Activated naive CD4-positive, alpha-beta T cell treated with anti-CD3 and anti-CD28 coated beads, Interleukin-2, amount 50 U/mL, for 72 hours (primary cell): ENCODE data around the gene NOX4. TPM values are rescaled to one million over a fixed set of nuclear protein-coding genes. Genes with fewer than 3 reads are reported as not detected.
"Not testable (repeated sequence)": the region's sequence is repeated elsewhere in the genome, so short reads cannot be mapped to it uniquely, and the experiment has no call there.

ENCODE experiments used
- ATAC-seq, 2 donors: fragments of 150-1000 bp; cut with Tn5 transposase; 2 replicates each; pipeline ENCODE4 v1.10.0; 2021; ENCODE audit warnings: mild to moderate bottlenecking in 2 of 2, moderate library complexity in 2 of 2
- DNase-seq, 2 donors: peaks; one replicate each; pipeline ENCODE4 v3.0.0; 2021 to 2022; ENCODE audit warnings: low spot score in 2 of 2
- H3K27ac Mint-ChIP-seq, 2 donors: one replicate each; pipeline ENCODE4 v1.8.0; 2022; ENCODE audit warnings: mild to moderate bottlenecking in 2 of 2, mixed read lengths in 2 of 2
- H3K36me3 Mint-ChIP-seq, 2 donors: one replicate each; pipeline ENCODE4 v1.8.0; 2022; ENCODE audit warnings: mixed read lengths in 2 of 2
- H3K9me3 Mint-ChIP-seq, 2 donors: one replicate each; pipeline ENCODE4 v1.8.0; 2022; ENCODE audit warnings: mixed read lengths in 2 of 2
- total RNA-seq, 2 donors: library from RNA; stranded (reverse); gene quantifications; one replicate each; pipeline ENCODE4 v1.2.3, GENCODE V29; 2022

The NOX4 gene
- total RNA-seq, 2 donors from 2014 or later = not detected

DNA sequence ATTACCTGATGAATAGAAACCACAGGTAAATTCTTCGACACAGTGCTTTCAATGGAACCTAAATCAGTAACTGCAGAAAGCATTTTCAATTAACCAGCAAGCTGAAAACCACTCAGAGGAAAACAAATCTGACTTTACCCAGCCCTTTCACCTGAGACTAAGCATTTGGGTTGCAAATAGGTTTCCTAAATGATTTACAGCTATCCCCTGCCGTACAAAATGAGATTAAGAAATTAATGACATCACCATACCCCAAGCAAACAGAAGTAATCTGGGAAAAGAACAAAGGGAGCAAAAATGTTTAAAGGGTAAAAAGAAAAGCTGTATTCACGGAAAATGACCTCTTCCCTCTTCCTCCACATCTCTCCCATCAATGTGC is 584 bp downstream of the NOX4 start:
- Mint-ChIP-seq H3K36me3 (no peaks in the 10 kb centered on the region), H3K9me3 (no peaks in the 10 kb centered on the region)
- no peak for ATAC-seq

DNA sequence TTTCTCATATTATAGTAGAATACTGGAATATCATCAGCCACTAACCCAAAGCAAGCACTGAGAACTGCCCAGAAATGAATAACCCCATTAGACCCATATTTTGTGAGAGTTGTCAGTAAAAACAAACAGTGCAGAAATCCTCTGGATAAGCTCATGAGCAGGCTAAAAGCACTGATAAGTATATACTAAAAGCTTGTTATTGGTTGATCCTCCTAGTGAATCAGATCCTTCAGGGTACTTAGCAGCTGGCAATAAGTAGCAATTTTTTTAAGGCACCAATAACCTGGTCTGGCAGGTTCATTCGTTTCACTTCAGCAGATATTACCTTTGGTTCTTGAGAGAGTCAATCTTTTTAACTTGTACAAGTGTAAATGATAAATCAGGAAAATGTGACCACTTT is 1.2 kb downstream of the NOX4 start:
- Mint-ChIP-seq H3K36me3 (no peaks in the 10 kb centered on the region), H3K27ac (no peak overlapping the region), H3K9me3 (no peaks in the 10 kb centered on the region)
- no peak for DNase-seq
- no peak for ATAC-seq

More for the DNA sequence above, 584 bp downstream of the NOX4 start:
- H3K27ac Mint-ChIP-seq = no peak overlapping the region
- DNase-seq = no peak

DNA sequence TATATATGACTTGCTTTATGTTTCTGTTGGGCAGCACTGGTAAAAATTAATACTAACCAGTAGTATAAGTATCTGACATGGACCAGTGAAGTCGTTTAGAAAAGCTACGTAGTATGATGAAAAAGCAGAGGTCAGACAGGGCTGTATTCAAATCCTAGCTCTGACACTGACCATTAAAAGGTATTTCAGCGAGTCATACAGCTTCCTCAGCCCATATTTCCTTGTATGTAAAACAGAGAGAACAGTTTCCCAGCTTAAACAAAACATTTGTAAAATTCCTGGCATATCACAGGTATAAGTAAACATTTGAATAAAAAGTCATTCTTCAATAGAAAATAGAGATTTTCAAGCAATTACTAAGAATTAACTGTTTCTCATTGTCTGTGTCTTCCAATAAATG is 4.2 kb downstream of the NOX4 start:
- H3K36me3 Mint-ChIP-seq = no peaks in the 10 kb centered on the region
- H3K27ac Mint-ChIP-seq = no peak overlapping the region
- H3K9me3 Mint-ChIP-seq = no peaks in the 10 kb centered on the region
- ATAC-seq (no peak), DNase-seq (no peak)

DNA sequence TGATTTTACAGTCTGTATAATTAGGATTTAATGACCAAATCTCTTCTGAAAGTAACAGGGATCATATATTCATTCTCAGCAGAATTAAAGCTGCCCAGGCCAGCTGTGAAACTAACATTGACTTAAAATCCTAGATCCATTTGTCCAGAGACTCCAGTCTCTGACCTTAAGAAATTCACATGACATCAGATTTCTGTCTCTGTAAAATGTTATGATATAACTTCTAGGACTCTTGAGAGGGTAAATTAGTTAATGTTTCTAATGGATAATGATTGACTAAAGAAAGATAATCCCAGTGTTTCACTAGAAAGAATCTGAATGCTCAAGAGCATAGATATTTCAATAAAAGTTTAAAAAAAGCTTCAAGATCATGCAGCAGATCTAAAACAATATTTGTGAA is 6.3 kb downstream of the NOX4 start:
- Mint-ChIP-seq H3K27ac (no peak overlapping the region), H3K36me3 (no peaks in the 10 kb centered on the region), H3K9me3 (no peaks in the 10 kb centered on the region)
- no peak for DNase-seq
- ATAC-seq = no peak

DNA sequence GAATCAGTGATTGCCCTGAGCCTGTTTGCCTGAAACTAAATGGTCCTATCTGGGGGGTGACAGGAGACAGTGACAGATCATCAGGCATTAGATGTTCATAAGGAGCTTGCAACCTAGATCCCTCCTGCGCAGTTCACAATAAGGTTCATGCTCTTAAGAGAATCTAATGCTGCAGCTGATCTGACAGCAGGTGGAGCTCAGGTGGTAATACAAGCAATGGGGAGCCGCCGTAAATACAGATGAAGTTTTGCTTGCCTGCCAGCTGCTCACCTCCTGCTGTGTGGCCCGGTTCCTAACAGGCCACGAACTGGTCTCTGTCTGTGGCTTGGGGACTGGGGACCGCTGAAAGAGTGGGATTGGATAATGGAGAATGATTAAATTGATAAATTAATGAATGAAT is 14.0 kb downstream of the NOX4 start:
- H3K9me3 Mint-ChIP-seq = no peaks in the 10 kb centered on the region
- no peak for DNase-seq
- no peaks in the 10 kb centered on the region for H3K36me3 Mint-ChIP-seq
- H3K27ac Mint-ChIP-seq = no peak overlapping the region
- ATAC-seq = no peak

DNA sequence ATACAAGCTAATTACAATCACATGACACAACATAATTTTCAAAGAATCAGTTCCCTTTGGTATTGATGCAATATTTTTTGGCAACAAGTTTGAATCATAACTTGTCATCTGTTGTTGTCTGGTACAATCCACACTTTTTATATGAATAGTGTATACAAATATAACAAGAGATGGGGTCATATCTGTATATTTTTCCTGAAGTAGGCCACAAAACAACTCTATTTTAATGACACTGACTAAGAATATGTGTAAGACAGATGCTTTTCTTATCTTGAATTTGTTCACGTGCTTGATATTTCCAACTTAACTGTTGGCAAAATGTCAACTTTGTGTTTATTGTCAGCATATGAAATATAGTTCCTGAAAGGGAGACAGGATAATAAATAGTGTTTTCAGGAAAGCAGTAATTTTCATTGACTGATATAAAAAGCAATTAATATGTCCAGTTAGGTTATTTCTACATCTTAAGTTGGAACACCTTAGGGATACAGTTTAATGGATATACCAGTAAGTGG is 27.9 kb downstream of the NOX4 start:
- no peak for ATAC-seq
- H3K27ac Mint-ChIP-seq = no peak overlapping the region
- DNase-seq = no peak
- H3K9me3 Mint-ChIP-seq = peaks cover 4 to 13% of the 10 kb centered on the region in 2 donors
- peaks cover 0 to 6% of the 10 kb centered on the region in 2 donors for H3K36me3 Mint-ChIP-seq

DNA sequence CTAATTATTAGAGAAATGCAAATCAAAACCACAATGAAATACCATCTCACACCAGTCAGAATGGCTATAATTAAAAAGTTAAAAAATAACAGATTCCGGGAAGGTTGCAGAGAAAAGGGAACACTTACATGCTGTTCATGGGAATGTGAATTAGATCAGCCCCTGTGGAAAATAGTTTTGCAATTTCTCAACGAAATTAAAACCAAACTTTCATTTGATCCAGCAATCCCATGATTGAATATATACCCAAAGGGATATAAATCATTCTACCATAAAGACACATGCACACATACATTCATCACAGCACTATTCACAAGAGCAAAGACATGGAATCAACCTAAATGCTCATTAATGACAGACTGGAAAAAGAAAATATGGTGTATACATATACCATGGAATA is 32.5 kb downstream of the NOX4 start:
- no peak for DNase-seq
- no peak for ATAC-seq
- Mint-ChIP-seq H3K27ac (no peak overlapping the region), H3K9me3 (peaks cover 13 to 20% of the 10 kb centered on the region in 2 donors), H3K36me3 (peaks cover 0 to 6% of the 10 kb centered on the region in 2 donors)

DNA sequence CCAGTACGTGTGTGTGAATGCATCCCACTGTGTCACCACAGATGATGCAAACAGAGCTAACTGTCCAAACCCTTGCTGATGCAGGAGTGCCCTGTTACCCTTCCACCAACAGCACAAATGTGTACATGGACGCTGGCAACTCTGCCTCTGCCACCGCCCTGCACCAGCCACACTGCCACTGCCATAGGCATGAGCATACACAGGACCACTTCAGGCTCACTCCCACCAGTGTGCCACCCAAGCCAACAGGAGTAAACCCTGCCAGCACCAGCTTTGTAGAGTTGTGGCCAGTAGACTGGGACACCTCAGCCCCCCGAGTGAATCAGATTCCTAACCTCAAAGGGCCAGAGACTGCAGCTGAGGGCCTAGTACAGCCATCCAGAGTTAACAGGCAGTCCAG is 34.0 kb downstream of the NOX4 start:
- H3K9me3 Mint-ChIP-seq = peaks cover 13 to 25% of the 10 kb centered on the region in 2 donors
- no peak overlapping the region for H3K27ac Mint-ChIP-seq
- H3K36me3 Mint-ChIP-seq = peaks cover 0 to 6% of the 10 kb centered on the region in 2 donors
- no peak for DNase-seq
- ATAC-seq = no peak

DNA sequence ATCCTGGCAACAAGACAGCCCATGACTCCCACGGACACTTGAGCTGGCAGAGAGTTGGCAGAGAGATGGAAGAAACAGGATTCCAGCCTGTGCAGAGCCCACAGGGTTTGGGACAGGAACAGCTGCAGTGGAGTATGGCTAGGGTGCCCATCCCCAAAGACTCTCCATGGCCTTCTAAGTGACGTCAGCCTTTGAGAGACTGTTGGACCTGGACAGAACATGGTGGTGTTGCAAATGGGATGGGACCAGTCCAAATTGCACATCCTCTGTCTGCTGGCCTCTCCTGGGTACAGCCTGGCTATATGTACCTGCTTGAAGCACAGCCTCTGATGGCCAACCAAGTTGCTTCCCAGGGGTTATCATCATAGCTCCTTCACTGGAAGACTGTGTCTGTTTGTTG is 34.5 kb downstream of the NOX4 start:
- H3K36me3 Mint-ChIP-seq = peaks cover 0 to 6% of the 10 kb centered on the region in 2 donors
- no peak for DNase-seq
- ATAC-seq = no peak
- H3K27ac Mint-ChIP-seq = no peak overlapping the region
- peaks cover 13 to 27% of the 10 kb centered on the region in 2 donors for H3K9me3 Mint-ChIP-seq

DNA sequence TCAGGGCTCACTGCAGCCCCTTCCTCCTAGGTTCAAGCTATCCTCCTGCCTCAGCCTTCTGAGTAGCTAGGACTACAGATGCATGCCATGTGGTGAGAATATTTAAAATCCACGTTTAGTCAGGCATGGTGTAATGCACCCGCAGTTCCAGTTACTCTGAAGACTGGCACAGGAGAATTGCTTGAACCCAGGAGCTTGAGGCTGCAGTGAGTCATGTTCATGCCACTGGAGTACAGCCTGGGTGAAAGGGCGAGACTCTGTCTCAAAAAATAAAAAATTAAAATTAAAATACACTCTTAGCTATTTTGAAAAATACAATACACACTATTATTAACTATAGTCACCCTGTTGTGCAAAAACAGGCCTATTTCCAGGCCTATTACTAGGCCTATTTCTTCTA is 38.4 kb downstream of the NOX4 start:
- DNase-seq = no peak
- Mint-ChIP-seq H3K27ac (no peak overlapping the region), H3K36me3 (no peaks in the 10 kb centered on the region), H3K9me3 (peaks cover 9 to 14% of the 10 kb centered on the region in 2 donors)
- no peak for ATAC-seq

DNA sequence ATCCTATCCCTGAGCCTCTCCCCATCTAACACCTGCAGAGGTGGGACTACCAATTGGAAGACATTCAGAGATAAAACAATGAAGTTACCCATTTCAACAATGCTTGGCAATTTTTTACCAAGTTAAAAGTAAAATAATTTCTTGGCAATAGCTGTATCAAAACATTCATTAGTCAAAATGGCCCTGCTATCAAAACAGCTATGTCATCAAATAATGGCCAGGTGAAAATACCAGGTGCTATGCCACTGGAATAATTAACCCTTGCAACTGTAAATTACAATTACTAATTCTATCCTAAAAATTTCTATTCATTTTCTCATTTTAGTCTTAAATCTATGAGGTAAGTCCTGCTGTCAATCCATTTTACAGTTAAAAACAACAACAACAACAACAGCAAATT is 43.3 kb downstream of the NOX4 start:
- no peaks in the 10 kb centered on the region for H3K36me3 Mint-ChIP-seq
- no peak for DNase-seq

DNA sequence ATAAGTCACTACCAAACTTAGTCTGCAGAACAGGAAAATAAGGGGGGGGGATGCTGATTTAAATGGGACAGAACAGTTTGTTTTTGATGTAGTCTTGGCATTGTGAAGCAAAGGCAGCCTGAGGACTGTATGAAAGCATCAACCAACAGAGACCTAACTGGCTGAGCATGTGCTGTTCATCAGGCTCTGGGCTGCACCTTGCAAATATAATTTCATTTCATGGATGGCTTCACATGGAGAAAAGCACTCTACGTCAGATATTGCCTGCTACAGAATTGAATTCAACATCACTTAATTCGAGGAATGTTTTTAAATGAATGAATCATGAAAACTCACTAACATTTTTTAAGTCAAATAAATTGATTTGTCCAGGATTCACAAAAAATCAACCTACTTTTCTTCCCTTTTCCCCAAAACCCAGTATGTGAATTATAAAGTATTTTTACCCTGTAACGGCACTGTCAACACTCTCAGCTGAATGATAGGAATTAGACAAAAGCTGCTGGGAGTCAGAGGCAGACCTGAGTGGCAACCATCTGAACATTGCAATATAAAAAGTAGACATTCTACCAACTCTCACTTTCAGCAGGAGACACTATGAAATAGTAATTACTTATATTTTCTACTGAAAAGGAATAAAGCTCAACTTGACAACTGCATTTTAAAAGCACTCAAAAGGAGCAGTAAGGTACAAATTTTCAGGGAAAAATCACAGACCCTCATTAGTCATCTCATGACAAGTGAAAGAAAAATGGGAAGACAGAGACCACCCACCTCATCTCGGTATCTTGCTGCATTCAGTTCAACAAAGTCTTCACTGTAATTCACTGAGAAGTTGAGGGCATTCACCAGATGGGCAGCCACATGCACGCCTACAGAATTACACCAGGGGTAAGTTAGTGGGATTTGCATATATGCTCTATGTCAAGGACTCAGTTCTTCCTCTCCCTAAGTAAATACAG is 47.5 kb downstream of the NOX4 start:
- Mint-ChIP-seq H3K9me3 (peaks cover 0 to 18% of the 10 kb centered on the region in 2 donors), H3K27ac (no peak overlapping the region), H3K36me3 (no peaks in the 10 kb centered on the region)
- DNase-seq (no peak), ATAC-seq (no peak)

More for the DNA sequence above, 43.3 kb downstream of the NOX4 start:
- Mint-ChIP-seq H3K9me3 (peaks cover 0 to 22% of the 10 kb centered on the region in 2 donors), H3K27ac (no peak overlapping the region)
- ATAC-seq = no peak

DNA sequence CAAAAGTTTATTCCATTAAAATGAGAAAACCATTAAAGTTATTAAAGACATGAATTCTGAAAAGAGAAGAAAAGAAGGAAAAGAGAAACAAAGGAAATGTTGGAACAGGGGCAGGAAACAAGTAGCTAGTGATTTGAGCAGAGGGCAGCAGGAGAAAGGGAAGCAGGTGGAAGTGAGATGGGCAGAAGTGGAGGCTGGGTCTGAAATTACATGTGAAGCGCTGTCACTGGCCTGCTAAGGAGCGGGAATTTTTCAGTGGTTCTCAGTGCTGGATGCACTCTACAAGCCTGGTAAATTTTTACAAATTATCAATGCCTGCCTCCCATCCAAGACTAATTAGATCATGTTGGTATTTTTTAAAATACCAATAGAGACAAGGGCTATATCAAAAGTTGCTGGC is 48.4 kb downstream of the NOX4 start:
- ATAC-seq (no peak), DNase-seq (no peak)
- Mint-ChIP-seq H3K27ac (no peak overlapping the region), H3K9me3 (peaks cover 0 to 18% of the 10 kb centered on the region in 2 donors), H3K36me3 (no peaks in the 10 kb centered on the region)

DNA sequence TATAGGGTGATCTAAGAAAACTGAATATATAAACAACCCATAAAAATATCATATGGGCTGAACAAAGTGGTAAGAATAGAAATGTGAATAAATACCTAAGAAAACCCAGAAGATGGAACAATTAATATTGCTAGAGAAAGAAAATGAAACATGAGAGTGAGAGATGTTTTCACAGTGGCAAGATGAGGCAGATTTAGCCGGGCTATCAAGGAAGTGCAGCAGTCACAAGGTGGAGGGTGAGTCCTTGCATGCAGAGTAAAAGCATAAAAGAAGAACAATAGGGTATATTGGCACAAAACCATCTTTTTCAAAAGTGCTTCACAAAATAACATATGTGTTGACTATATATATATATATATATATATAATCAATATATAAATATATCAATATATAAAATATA is 49.6 kb downstream of the NOX4 start:
- ATAC-seq = no peak
- Mint-ChIP-seq H3K9me3 (peaks cover 0 to 14% of the 10 kb centered on the region in 2 donors), H3K27ac (no peak overlapping the region), H3K36me3 (no peaks in the 10 kb centered on the region)
- no peak for DNase-seq

DNA sequence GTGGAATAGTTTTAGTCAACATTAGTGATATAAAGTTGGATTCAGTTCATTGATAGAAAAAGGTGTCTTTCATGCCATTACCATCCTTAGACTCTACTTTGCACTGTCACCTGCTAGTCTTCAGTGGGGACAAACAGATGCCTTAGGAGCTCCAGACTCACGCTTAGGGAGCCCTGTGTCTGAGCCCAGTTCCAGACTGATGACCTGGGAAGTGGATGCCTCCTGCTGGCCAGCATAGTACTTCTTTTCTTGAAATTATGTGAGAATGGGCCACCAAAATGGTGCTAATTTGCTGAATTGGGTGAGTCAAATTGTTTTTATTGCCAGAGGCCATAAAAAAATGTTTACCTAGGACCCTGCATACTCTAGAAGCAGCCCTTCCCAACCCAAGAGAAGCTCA is 53.9 kb downstream of the NOX4 start:
- no peak for DNase-seq

DNA sequence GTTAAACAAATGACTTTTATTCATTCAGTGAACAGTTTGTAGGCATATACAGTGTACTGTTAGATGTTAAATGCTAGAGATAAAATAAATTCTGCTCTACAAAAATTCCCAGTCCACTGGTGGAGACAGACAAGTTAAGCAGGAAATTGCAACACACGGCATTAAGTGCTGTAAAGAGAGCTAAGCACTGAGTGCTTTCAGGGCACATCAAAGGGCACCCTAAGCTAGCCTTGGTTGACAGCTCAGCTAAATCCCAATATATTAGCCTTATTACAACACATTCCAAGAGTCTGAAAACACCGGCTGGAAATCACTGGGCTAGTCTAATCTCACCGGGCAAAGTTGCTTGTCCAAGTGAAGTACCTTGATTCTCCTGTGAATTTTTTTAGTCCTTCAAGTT is 55.1 kb downstream of the NOX4 start:
- ATAC-seq (no peak), DNase-seq (no peak)
- H3K36me3 Mint-ChIP-seq = no peaks in the 10 kb centered on the region

More for the DNA sequence above, 53.9 kb downstream of the NOX4 start:
- no peaks in the 10 kb centered on the region for H3K9me3 Mint-ChIP-seq
- H3K27ac Mint-ChIP-seq = no peak overlapping the region
- no peaks in the 10 kb centered on the region for H3K36me3 Mint-ChIP-seq
- ATAC-seq = peak in 1 of 2 donors; percentile 66

DNA sequence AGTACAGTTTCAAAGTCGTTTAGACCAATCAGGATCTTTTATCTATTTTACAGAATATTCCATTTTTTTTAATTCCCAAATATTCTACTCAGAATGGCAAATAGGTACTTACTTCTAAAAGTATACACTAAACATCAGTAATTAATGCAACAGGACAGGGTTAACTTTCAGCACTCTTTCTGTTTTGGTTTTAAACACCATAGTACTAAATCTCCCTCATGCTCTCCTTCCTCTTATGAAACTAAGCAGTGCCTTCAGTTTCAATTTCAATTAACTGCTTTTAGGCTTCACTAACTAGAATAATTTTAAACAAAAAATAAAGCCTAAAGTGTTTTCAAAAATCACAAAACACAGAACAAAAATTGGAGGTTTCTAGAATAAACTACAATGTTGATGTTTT is 57.9 kb downstream of the NOX4 start:
- DNase-seq (no peak), ATAC-seq (no peak)
- no peak overlapping the region for H3K27ac Mint-ChIP-seq
- H3K36me3 Mint-ChIP-seq = no peaks in the 10 kb centered on the region
- peaks cover 6 to 9% of the 10 kb centered on the region in 2 donors for H3K9me3 Mint-ChIP-seq

More for the DNA sequence above, 55.1 kb downstream of the NOX4 start:
- peaks cover 0 to 1% of the 10 kb centered on the region in 2 donors for H3K9me3 Mint-ChIP-seq
- no peak overlapping the region for H3K27ac Mint-ChIP-seq

DNA sequence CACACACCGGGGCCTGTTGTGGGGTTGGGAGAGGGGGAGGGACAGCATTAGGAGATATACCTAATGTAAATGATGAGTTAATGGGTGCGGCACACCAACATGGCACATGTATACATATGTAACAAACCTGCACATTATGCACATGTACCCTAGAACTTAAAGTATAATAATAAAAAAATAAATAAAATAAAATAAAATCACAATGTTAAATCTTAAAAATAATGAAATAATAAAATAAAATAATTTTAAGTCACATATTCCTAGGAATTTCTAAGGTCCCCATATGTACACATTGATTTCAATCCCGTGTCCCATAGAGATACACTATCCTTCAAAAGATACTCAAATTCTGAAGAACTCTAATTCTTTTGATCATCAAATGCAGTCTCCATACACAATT is 59.0 kb downstream of the NOX4 start:
- not testable (repeated sequence) for ATAC-seq, DNase-seq, H3K36me3 Mint-ChIP-seq, H3K27ac Mint-ChIP-seq, H3K9me3 Mint-ChIP-seq
